Neural progenitor cell (in vitro differentiated cells): ENCODE data around the gene FHAD1. TPM values are rescaled to one million over a fixed set of nuclear protein-coding genes. Genes with fewer than 3 reads are reported as not detected.

Experiments used
- DNase-seq: peaks from one replicate; pipeline ENCODE4 v3.0.0-alpha.2; 2016; ENCODE audit warnings: low spot score
- H2AFZ ChIP-seq: fragments of 200-600 bp; sonication (generic); replicated peaks from 2 replicates; pipeline ENCODE4 v1.6.1; 2016; ENCODE audit warnings: antibody characterized with exemption
- H3F3A ChIP-seq: fragments of 200-600 bp; sonication (generic); 2 replicates; pipeline ENCODE4 v1.6.1; 2016; ENCODE audit warnings: antibody characterized with exemption, low read depth
- H3K27ac ChIP-seq: fragments of 200-600 bp; sonication (generic); 2 replicates; pipeline ENCODE4 v1.5.1; 2016; ENCODE audit warnings: mild to moderate bottlenecking
- H3K27me3 ChIP-seq: fragments of 200-600 bp; sonication (generic); 2 replicates; pipeline ENCODE4 v1.6.1; 2016; ENCODE audit warnings: mild to moderate bottlenecking, moderate library complexity
- H3K36me3 ChIP-seq: fragments of 200-600 bp; sonication (generic); 2 replicates; pipeline ENCODE4 v1.5.1; 2016
- H3K4me1 ChIP-seq: fragments of 200-600 bp; sonication (generic); 2 replicates; pipeline ENCODE4 v1.6.1; 2016; ENCODE audit warnings: mixed run types
- H3K4me2 ChIP-seq: fragments of 200-600 bp; sonication (generic); 2 replicates; pipeline ENCODE4 v1.6.1; 2016
- H3K4me3 ChIP-seq: fragments of 200-600 bp; sonication (generic); 2 replicates; pipeline ENCODE4 v1.5.1; 2016
- H3K79me2 ChIP-seq: fragments of 200-600 bp; sonication (generic); 2 replicates; pipeline ENCODE4 v1.6.1; 2016; ENCODE audit warnings: low read depth
- H3K9ac ChIP-seq: fragments of 200-600 bp; sonication (generic); 2 replicates; pipeline ENCODE4 v1.6.1; 2016
- H3K9me3 ChIP-seq: fragments of 200-600 bp; sonication (generic); 2 replicates; pipeline ENCODE4 v1.5.1; 2016; ENCODE audit warnings: low read depth
- H4K20me1 ChIP-seq: fragments of 200-600 bp; sonication (generic); 2 replicates; pipeline ENCODE4 v1.6.1; 2016; ENCODE audit warnings: low read depth
- H3K27ac Mint-ChIP-seq: 3 replicates; pipeline ENCODE4 v1.8.0; 2021; ENCODE audit warnings: mixed read lengths
- H3K27me3 Mint-ChIP-seq: 2 replicates; pipeline ENCODE4 v1.8.0; 2022; ENCODE audit warnings: low read depth, mild to moderate bottlenecking, inconsistent platforms, moderate library complexity, mixed read lengths; ENCODE audit not compliant: insufficient read depth
- H3K36me3 Mint-ChIP-seq: 3 replicates; pipeline ENCODE4 v1.8.0; 2021; ENCODE audit warnings: mixed read lengths
- H3K4me1 Mint-ChIP-seq: 3 replicates; pipeline ENCODE4 v1.8.0; 2021; ENCODE audit warnings: mixed read lengths
- H3K4me3 Mint-ChIP-seq: 3 replicates; pipeline ENCODE4 v1.8.0; 2021; ENCODE audit warnings: mild to moderate bottlenecking, moderate library complexity, mixed read lengths
- H3K9me3 Mint-ChIP-seq: 3 replicates; pipeline ENCODE4 v1.8.0; 2020; ENCODE audit warnings: mixed read lengths
- EZH2 ChIP-seq: fragments of 200-600 bp; sonication (generic); IDR thresholded peaks from 2 replicates; pipeline ENCODE4 v1.6.1; 2017; ENCODE audit warnings: antibody characterized with exemption, mild to moderate bottlenecking, moderate library complexity
- EZH2phosphoT487 ChIP-seq: fragments of 200-600 bp; sonication (generic); IDR thresholded peaks from 2 replicates; pipeline ENCODE4 v1.6.1; 2017; ENCODE audit warnings: antibody characterized with exemption
- total RNA-seq: library from RNA; depleted of rRNA; stranded (reverse); fragments of >200 nt; gene quantifications from 2 replicates; pipeline ENCODE4 v1.2.3, GENCODE V29; 2015; ENCODE audit warnings: low replicate concordance
- TF ChIP-seq, protein P1 (sequence below): fragments of 200-600 bp; sonication (generic); IDR thresholded peaks from 2 replicates; pipeline ENCODE4 v1.5.1; 2017; ENCODE audit warnings: antibody characterized with exemption, mild to moderate bottlenecking

FHAD1 gene
- total RNA-seq, 1 donor from 2014 or later, result 9.1 TPM

GRCh38 chr1:15272782-15273127 lies 25.7 kb downstream of the FHAD1 start:
- DNase-seq, result no peak
- no peak for TF ChIP-seq EZH2phosphoT487
- TF ChIP-seq, protein P1, sequence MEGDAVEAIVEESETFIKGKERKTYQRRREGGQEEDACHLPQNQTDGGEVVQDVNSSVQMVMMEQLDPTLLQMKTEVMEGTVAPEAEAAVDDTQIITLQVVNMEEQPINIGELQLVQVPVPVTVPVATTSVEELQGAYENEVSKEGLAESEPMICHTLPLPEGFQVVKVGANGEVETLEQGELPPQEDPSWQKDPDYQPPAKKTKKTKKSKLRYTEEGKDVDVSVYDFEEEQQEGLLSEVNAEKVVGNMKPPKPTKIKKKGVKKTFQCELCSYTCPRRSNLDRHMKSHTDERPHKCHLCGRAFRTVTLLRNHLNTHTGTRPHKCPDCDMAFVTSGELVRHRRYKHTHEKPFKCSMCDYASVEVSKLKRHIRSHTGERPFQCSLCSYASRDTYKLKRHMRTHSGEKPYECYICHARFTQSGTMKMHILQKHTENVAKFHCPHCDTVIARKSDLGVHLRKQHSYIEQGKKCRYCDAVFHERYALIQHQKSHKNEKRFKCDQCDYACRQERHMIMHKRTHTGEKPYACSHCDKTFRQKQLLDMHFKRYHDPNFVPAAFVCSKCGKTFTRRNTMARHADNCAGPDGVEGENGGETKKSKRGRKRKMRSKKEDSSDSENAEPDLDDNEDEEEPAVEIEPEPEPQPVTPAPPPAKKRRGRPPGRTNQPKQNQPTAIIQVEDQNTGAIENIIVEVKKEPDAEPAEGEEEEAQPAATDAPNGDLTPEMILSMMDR, result no peak
- no peak for TF ChIP-seq EZH2
- Mint-ChIP-seq H3K36me3 (no peaks in the 10 kb centered on the region), H3K4me1 (peaks cover 23% of the 10 kb centered on the region), H3K4me3 (no peak overlapping the region), H3K27ac (no peak overlapping the region), H3K27me3 (no peaks in the 10 kb centered on the region), H3K9me3 (no peaks in the 10 kb centered on the region)
- H3K9me3 ChIP-seq, result no peaks in the 10 kb centered on the region
- peak overlapping the region; percentile 68 for H3K4me2 ChIP-seq
- peaks cover 5% of the 10 kb centered on the region for H3F3A ChIP-seq
- H3K27me3 ChIP-seq, result peaks cover 8% of the 10 kb centered on the region
- no peaks in the 10 kb centered on the region for H4K20me1 ChIP-seq
- no peak overlapping the region for H3K9ac ChIP-seq
- no peaks in the 10 kb centered on the region for H3K36me3 ChIP-seq
- no peaks in the 10 kb centered on the region for H3K4me1 ChIP-seq
- no peak overlapping the region for H3K27ac ChIP-seq
- H3K4me3 ChIP-seq, result no peak overlapping the region
- H3K79me2 ChIP-seq, result no peaks in the 10 kb centered on the region
- H2AFZ ChIP-seq, result no peak overlapping the region

- peaks cover 8% of the 10 kb centered on the region for H3K27me3 ChIP-seq
- no peak overlapping the region for H3K4me2 ChIP-seq
Observed at GRCh38 chr1:15273274-15273673, 26.3 kb downstream of the FHAD1 start.

GRCh38 chr1:15275921-15276683 lies 29.1 kb downstream of the FHAD1 start:
- peaks cover 8% of the 10 kb centered on the region for H3K27me3 ChIP-seq
- no peak overlapping the region for H2AFZ ChIP-seq
- H4K20me1 ChIP-seq, result no peaks in the 10 kb centered on the region
- no peak overlapping the region for H3K27ac ChIP-seq
- H3F3A ChIP-seq, result peaks cover 5% of the 10 kb centered on the region
- H3K36me3 Mint-ChIP-seq, result no peaks in the 10 kb centered on the region
- no peaks in the 10 kb centered on the region for H3K9me3 Mint-ChIP-seq
- H3K36me3 ChIP-seq, result no peaks in the 10 kb centered on the region
- no peak overlapping the region for H3K9ac ChIP-seq
- H3K4me2 ChIP-seq, result no peak overlapping the region
- H3K79me2 ChIP-seq, result no peaks in the 10 kb centered on the region
- H3K4me3 Mint-ChIP-seq, result no peak overlapping the region
- H3K4me3 ChIP-seq, result no peak overlapping the region
- TF ChIP-seq EZH2phosphoT487 (no peak), EZH2 (no peak)
- TF ChIP-seq, protein P1, result no peak
- no peaks in the 10 kb centered on the region for H3K9me3 ChIP-seq
- H3K4me1 Mint-ChIP-seq, result peaks cover 22% of the 10 kb centered on the region
- no peak for DNase-seq
- no peak overlapping the region for H3K27ac Mint-ChIP-seq
- H3K4me1 ChIP-seq, result no peaks in the 10 kb centered on the region
- no peaks in the 10 kb centered on the region for H3K27me3 Mint-ChIP-seq

More at GRCh38 chr1:15273274-15273673, 26.3 kb downstream of the FHAD1 start:
- no peaks in the 10 kb centered on the region for H4K20me1 ChIP-seq
- no peak for DNase-seq
- Mint-ChIP-seq H3K27me3 (no peaks in the 10 kb centered on the region), H3K4me3 (no peak overlapping the region), H3K36me3 (no peaks in the 10 kb centered on the region), H3K27ac (no peak overlapping the region), H3K4me1 (peaks cover 23% of the 10 kb centered on the region), H3K9me3 (no peaks in the 10 kb centered on the region)
- no peaks in the 10 kb centered on the region for H3K9me3 ChIP-seq
- H2AFZ ChIP-seq, result no peak overlapping the region
- no peak overlapping the region for H3K4me3 ChIP-seq
- no peaks in the 10 kb centered on the region for H3K36me3 ChIP-seq
- H3F3A ChIP-seq, result peaks cover 5% of the 10 kb centered on the region
- H3K79me2 ChIP-seq, result no peaks in the 10 kb centered on the region
- H3K4me1 ChIP-seq, result no peaks in the 10 kb centered on the region
- H3K9ac ChIP-seq, result no peak overlapping the region
- no peak overlapping the region for H3K27ac ChIP-seq
- TF ChIP-seq EZH2, result no peak
- TF ChIP-seq EZH2phosphoT487, result no peak
- TF ChIP-seq, protein P1, result no peak
